GM04504 (cell line): ENCODE measurements around the gene GPR18.

Experiments
- DNase-seq: peaks from one replicate; pipeline ENCODE4 v3.0.0-alpha.2; 2012; ENCODE audit warnings: low read depth

GPR18 gene

GRCh38 chr13:99208185-99208584 lies 50.0 kb downstream of the GPR18 start:
- DNase-seq = no peak

DNA sequence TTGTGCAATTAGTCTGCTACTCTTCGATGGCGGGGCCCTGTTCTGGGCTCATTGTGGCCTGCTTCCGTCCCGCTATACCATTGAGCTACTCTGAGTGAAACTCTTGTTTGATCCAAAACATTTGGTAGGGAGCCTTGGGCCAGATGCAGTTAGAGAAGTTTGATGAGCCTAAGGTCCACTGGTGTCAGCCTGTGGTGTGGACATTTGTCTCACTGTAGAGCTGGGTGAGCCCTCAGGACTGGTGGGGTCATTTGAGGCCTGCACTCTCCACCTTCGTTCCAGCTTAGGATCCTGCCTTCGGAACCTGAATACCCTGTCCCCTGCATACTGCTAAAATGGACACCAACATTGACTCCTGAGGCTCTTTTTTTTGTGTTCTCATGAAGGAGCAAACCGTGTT lies 50.7 kb downstream of the GPR18 start:
- no peak for DNase-seq

DNA sequence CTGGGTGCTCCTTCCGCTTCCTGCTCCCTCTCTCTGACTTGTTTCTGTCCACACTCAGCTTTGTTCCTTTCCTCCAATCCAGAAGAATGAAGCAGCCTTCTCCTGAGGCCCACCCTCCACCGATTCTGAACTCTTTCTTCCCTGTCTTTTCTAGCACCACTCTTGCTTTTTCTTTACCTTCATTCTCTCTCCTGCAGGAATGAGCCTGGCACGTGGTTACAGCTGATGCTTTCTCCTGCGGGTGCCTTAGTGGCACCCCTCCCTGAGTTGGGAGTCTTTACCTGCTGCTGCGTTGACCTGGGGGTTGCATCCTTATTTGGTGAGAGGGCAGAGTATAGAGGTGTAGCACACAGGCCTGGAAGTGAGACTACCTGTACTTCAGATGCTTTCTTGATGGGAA lies 51.3 kb downstream of the GPR18 start:
- no peak for DNase-seq

- no peak for DNase-seq
Observed at GRCh38 chr13:99206226-99206625, 52.0 kb downstream of the GPR18 start.

- DNase-seq = no peak
Observed at GRCh38 chr13:99205621-99206220, 52.5 kb downstream of the GPR18 start.
